ENCODE results near the gene EXOSC10. TPM values are rescaled to one million over a fixed set of nuclear protein-coding genes. Genes with fewer than 3 reads are reported as not detected.

EXOSC10 gene
- total and polyA plus RNA-seq, 10 donors: 27.5 to 66.3 (median 55.4) TPM

DNA sequence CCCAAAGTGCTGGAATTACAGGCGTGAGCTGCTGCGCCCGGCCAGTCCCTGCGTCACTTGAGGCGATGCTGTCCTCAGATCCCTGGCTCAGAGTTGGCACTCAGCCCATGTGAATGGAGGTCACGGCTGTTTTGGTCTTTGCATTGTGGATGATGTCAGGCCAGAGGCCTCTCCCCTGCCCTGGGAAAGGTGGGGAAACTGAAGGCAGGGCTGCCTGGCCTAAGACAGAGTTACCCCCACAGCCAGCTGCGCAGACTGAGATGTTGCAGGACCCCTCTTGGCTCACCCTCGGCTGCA lies 53.5 kb downstream of the EXOSC10 start:
- H3K27ac ChIP-seq: no peak overlapping the region
- no peaks in the 10 kb centered on the region for H3K27me3 ChIP-seq (replicated peaks in 1 of 7)
- DNase-seq: no peak
- H3K4me1 ChIP-seq: no peaks in the 10 kb centered on the region
- no peaks in the 10 kb centered on the region for H3K9me3 ChIP-seq
- H3K36me3 ChIP-seq: no peaks in the 10 kb centered on the region
- WGBS, 5 donors: 85 to 91% (median 87%) methylated on average over 6 to 8 of the region's 8 CpGs
- intact Hi-C loops (cut with DNase I; ENCODE audit: low total_unique reads): no loop called here
- TF ChIP-seq POLR2A (IDR thresholded peaks at IDR 0.05) (no peak), POLR2AphosphoS5 (IDR thresholded peaks at IDR 0.05) (no peak)
- TF ChIP-seq, protein P1, sequence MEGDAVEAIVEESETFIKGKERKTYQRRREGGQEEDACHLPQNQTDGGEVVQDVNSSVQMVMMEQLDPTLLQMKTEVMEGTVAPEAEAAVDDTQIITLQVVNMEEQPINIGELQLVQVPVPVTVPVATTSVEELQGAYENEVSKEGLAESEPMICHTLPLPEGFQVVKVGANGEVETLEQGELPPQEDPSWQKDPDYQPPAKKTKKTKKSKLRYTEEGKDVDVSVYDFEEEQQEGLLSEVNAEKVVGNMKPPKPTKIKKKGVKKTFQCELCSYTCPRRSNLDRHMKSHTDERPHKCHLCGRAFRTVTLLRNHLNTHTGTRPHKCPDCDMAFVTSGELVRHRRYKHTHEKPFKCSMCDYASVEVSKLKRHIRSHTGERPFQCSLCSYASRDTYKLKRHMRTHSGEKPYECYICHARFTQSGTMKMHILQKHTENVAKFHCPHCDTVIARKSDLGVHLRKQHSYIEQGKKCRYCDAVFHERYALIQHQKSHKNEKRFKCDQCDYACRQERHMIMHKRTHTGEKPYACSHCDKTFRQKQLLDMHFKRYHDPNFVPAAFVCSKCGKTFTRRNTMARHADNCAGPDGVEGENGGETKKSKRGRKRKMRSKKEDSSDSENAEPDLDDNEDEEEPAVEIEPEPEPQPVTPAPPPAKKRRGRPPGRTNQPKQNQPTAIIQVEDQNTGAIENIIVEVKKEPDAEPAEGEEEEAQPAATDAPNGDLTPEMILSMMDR (IDR thresholded peaks at IDR 0.05 in 8 of 11, conservative IDR thresholded peaks at IDR 0.05 in 3 of 11): no peak
- H3K4me3 ChIP-seq: no peak overlapping the region

GRCh38 chr1:11045428-11046269 lies 54.0 kb downstream of the EXOSC10 start:
- Histone ChIP-seq H3K9me3 (no peaks in the 10 kb centered on the region), H3K27ac (no peak overlapping the region), H3K4me3 (no peak overlapping the region), H3K4me1 (no peaks in the 10 kb centered on the region), H3K36me3 (no peaks in the 10 kb centered on the region), H3K27me3 (replicated peaks in 1 of 7) (no peaks in the 10 kb centered on the region)
- DNase-seq: no peak
- 67 to 74% (median 68%) methylated on average over 25 to 32 of the region's 32 CpGs for WGBS, 5 donors
- intact Hi-C loops (cut with DNase I; ENCODE audit: low total_unique reads): no loop called here
- TF ChIP-seq POLR2A (IDR thresholded peaks at IDR 0.05) (no peak), POLR2AphosphoS5 (IDR thresholded peaks at IDR 0.05) (no peak)
- TF ChIP-seq, protein P1 (IDR thresholded peaks at IDR 0.05 in 8 of 11, conservative IDR thresholded peaks at IDR 0.05 in 3 of 11): no peak

GRCh38 chr1:11044849-11045427 lies 54.7 kb downstream of the EXOSC10 start:
- Histone ChIP-seq H3K4me1 (no peaks in the 10 kb centered on the region), H3K9me3 (no peaks in the 10 kb centered on the region), H3K4me3 (no peak overlapping the region), H3K27me3 (replicated peaks in 1 of 7) (no peaks in the 10 kb centered on the region), H3K27ac (no peak overlapping the region), H3K36me3 (no peaks in the 10 kb centered on the region)
- intact Hi-C loops (cut with DNase I; ENCODE audit: low total_unique reads): no loop called here
- WGBS, 5 donors: 80 to 87% (median 86%) methylated on average over 14 to 16 of the region's 16 CpGs
- TF ChIP-seq POLR2A (IDR thresholded peaks at IDR 0.05): no peak
- no peak for TF ChIP-seq POLR2AphosphoS5 (IDR thresholded peaks at IDR 0.05)
- TF ChIP-seq, protein P1 (IDR thresholded peaks at IDR 0.05 in 8 of 11, conservative IDR thresholded peaks at IDR 0.05 in 3 of 11): no peak
- no peak for DNase-seq

DNA sequence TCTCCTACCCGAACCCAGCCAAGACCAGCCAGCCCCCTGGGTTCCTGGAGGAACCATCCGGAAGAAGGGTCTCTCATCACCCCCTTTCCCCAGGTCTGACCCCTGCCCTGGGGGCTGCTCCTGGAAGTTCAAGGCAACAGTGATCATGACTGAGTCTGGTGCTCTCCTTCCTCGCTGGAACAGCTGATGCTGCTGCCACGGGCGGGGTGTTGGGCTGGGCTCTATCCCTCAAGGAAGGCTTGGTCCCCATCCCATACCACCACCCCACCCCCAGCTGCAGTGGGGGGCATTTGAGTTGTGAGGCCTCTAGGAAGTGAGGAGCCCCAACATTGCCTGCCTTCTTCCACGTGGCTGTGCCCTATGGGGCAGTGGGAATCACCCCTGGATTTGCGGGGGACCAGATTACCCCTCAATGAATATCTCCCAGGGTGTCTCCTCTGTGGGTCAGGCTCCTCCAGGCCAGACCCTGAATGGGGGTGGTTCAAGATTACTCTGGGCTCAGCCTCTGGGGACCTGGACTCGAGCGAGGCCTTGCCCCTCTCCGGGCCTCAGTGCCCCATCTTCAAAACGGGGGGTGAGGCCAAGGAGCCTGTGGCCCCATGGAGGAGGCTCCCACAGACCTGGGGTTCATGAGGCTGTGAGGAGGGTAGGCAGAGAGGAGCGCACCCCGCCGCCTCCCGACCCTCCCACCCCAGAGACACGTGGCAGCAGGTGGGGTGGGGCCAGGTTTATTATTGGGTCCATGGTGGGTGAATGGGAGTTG lies 55.4 kb downstream of the EXOSC10 start:
- H3K4me3 ChIP-seq: no peak overlapping the region
- TF ChIP-seq, protein P1 (IDR thresholded peaks at IDR 0.05 in 8 of 11, conservative IDR thresholded peaks at IDR 0.05 in 3 of 11): no peak
- TF ChIP-seq POLR2A (IDR thresholded peaks at IDR 0.05): no peak
- TF ChIP-seq POLR2AphosphoS5 (IDR thresholded peaks at IDR 0.05): no peak
- no peaks in the 10 kb centered on the region for H3K36me3 ChIP-seq
- no peaks in the 10 kb centered on the region for H3K9me3 ChIP-seq
- intact Hi-C loops (cut with DNase I; ENCODE audit: low total_unique reads): no loop called here
- DNase-seq: no peak
- H3K27ac ChIP-seq: no peak overlapping the region
- 51 to 82% (median 78%) methylated on average over 3 to 16 of the region's 16 CpGs for WGBS, 5 donors
- H3K4me1 ChIP-seq: no peaks in the 10 kb centered on the region
- peaks cover 0 to 2% (median 0%) of the 10 kb centered on the region in 7 donors for H3K27me3 ChIP-seq (replicated peaks in 1 of 7)

Measured in spleen (tissue), 11 donors.